ENCODE measurements around the gene NPAS1.

DNA sequence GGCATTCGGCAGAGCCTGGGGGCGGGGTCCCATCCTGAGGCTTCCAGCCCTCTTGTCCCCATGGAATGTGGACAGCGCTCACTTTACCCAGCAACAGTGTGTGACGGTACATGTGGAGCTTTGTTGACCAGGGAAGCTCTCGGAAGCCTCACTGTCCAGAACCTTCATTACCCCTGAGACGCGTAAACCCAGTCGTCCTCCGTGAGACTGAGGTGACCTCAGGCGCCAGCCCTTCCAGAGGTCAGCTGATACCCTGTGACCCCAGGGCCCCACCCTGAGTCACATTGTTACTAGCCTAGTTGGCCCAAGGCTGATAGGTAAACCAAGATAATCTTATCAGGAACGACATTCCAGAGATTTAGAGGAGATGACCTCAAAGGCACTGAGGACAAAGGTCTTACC is 39.0 kb downstream of the NPAS1 start:
- TF ChIP-seq, protein P1, sequence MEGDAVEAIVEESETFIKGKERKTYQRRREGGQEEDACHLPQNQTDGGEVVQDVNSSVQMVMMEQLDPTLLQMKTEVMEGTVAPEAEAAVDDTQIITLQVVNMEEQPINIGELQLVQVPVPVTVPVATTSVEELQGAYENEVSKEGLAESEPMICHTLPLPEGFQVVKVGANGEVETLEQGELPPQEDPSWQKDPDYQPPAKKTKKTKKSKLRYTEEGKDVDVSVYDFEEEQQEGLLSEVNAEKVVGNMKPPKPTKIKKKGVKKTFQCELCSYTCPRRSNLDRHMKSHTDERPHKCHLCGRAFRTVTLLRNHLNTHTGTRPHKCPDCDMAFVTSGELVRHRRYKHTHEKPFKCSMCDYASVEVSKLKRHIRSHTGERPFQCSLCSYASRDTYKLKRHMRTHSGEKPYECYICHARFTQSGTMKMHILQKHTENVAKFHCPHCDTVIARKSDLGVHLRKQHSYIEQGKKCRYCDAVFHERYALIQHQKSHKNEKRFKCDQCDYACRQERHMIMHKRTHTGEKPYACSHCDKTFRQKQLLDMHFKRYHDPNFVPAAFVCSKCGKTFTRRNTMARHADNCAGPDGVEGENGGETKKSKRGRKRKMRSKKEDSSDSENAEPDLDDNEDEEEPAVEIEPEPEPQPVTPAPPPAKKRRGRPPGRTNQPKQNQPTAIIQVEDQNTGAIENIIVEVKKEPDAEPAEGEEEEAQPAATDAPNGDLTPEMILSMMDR (conservative IDR thresholded peaks at IDR 0.05; ENCODE audit: low read length), result no peak
- TF ChIP-seq EZH2phosphoT487 (IDR thresholded peaks at IDR 0.05; ENCODE audit: borderline replicate concordance, low read depth, low read length), result no peak

All from OCI-LY7 (cell line).